GM21529 (cell line): Measurements from ENCODE around the gene TENM3.

Experiments used
- ATAC-seq: cut with Tn5 transposase; IDR thresholded peaks from one replicate; pipeline ENCODE4 v1.9.1; 2021; ENCODE audit not compliant: unreplicated experiment

Gene TENM3

DNA sequence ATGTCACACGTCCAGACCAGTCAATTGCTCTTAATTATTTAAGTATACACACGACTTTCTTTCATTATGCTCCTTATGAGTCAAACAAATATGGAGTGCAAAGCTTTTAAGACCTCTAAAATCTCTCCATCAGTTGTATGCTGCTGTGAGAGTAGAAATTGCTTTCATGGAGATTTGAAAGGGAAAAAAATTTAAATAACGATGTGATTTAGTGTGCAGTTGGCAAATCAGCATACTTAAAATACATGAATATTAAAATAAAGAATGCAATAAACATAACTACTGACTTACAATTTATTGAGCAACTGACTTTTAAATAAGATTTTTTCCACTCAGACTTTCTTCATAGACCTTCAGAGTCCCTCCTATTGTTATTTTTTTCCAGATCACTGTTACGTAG, 9.0 kb downstream of the TENM3 start:
- no peak for ATAC-seq

DNA sequence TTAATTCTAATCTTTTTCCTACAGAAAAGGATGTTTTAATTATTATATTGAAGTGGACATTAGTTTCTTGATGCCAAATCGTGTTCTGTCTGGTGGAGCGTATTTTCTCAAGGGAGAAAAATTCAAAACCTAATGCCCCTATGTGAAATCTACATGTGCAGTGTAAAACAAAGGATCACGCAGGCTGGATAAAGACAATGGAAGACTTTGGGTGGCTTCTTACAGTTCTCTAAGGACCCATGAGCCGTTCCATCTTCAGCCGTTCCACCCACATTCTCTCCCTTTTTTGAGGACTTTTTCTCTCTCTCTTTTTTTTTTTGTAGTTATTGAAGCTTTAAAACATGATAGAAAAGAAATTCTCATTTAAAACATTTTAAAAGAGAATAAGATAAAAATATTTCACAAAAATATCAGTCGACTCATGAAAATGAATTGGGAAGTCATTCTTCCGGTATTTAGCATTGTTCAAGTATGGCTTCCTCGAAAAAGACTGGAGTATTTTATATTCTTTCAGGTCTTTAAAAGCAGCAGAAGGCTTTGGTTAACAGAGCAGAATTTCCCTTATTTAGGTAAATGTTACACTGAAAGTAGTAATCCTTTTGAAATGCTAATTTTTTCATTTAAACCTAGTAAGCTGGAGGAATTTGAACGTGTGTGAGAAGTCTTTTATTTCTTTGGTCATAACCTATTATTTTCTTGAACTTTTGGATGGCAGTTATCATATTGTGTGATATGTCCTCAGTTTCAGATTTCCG, 11.0 kb downstream of the TENM3 start:
- no peak for ATAC-seq

DNA sequence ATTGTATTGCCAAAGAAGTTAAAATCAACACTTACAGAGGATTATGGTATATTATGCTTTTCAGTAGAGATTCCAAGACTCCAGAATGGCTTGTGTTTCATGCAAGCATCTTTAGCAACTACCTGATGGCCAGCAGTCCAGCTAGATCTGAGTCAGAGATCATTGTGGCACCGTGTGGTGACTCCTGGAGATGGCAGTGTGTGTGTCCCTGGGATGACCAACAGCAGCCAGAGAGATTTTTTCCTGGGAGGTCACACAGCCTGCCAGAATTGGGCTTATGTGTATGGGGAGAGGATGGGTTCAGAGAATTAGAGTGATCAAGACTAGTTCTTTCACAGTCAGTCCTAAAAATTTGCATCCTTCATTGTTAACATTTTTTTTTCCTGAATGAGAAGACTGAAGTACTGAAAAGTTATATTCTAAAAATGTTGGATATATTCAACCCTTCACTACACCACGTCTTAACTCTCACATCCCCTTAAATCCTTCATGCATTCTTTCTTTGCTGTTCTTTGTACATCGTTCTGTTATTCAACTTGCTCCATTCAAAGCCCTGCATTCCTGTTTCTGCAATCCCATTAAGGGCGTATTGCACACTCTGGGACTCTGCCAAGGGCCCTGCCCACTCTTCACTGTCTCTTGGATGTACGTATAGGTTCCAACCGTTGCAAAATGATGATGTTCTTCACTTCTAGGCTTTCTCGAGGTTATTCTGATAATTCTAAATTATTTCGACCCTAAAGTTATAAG, 12.4 kb downstream of the TENM3 start:
- ATAC-seq: no peak

DNA sequence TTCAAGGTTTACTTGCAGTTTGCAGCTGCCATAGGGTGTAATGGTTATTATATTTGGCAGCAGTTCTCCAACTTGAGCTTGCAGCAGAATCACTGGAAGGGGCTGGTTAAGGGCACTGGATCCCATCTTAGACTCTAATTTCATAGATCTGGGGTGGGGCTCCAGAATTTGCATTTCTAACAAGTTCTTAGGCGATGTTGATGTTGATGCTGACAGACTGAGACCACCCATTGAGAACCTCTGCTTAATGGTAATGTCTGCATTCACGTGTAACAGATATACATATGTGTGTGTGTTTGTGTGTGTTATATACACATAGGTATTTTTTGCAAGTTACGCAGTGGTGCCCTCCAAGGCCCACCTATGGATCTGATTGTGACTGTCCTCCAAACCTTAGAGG, 13.8 kb downstream of the TENM3 start:
- no peak for ATAC-seq

DNA sequence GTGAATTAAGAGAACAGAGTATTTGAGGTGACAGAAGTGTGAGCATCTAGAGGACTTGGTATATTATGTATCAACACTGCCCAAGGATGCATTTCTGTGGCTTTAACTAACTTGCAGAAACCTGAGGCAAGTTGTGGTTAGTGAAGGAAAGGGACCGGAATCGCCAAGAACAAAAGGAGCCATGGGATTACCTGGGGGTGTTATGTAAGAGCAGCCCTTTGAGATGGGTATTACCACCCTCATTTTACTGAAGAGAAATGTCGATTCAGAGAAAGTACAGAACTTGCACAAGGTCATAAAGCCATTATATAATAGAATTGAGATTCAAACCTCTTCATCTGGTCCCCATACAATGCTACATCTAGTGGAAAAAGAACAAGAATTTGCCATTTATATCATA, 14.3 kb downstream of the TENM3 start:
- ATAC-seq: no peak

DNA sequence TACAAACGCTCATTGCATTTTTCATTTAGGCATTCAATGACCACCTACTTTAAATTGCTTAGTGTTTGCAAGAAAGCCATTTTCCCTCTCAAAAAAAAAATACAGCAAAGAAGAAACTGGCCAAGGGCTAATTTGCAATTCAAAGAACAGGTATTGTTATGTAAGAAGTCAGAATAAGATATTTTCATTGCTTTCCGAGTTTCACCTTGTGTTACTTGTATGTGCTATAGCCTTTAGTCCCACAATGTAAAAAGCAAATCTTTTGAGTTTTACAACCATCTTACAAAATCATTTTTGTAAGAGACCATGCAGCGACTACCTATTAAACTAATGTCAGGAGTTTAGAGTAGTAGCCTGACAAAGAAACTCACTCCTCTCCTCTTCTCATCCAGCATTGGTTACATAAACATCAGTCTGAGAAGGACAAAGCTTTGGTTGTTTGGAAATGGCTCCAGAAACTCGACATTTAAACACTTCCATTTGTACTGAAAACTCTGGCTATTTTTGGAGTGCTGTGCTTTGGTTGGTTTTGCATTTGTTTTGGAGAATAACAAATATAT, 15.3 kb downstream of the TENM3 start:
- ATAC-seq: no peak

DNA sequence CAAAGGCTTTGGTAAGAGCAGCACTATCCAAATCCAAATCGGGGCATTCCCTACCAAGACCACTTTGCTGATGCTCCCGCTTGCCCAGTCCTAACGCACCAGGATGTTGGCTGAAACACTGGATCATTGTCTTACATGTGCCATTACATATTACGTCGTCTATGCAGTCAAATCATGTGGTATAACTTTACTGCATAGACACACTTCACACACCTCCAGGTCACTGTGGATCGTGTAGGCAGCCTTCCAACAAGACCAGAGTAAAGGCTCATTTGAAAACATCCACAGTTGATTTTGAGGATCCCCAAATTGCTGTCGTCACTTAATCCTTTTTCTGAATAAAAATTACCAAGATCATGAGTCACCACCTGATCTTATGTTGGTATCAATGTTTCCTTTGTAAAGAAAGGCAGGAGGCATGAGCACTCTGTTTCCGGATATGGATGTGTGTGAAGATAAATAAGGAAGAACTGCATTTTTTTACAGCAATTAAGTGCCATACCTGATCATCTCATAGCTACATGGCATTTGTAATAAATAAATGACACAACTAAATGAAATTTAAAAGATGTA, 18.5 kb downstream of the TENM3 start:
- ATAC-seq: no peak

DNA sequence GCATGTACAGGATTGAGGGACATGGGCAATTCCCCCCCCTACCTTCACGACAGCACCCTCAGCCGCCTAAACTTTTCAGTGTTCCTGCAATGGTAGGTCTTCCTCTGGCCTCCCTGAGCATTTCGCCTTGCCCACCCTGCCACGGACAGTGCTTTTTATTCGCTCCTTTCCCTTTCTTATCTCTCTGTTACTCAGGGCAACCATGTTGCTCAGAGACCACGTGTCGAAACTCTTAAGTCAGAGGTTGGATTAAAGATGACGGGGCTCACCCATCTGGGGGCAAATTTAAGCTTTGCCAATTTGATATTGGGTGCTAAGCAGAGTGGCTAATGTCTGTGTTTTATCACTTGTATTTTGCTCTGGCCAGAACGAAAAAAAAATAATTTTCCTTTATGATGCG, 20.4 kb downstream of the TENM3 start:
- no peak for ATAC-seq

DNA sequence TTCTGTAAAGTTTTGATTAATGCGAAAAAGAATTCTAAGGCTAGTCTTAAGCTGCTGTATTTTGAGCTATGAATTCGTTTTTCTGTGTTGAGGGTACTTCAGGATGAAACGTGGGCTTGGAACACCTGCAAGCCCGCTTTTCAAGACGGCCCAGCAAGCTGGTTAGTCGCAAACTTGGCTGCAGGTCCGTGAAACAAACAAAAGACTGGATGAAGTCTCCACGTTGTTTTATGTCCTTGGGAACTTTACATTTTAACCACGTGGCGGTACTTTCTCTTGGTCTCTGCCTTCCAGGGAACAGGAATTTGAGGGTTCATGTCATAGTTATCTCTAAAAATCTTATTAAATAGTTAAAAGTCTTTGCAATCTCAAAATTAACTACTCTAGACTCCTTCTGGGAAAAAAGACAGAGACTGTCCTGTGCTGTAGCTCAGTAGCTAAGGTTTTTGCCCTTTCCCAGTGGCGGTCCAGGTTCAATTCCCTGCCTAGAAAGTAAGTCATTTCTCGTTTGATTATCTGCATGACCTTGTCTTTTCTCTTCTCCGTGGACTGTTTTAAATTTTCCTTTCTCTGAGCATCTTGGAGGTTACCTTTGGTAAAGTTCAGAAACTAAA, 21.0 kb downstream of the TENM3 start:
- ATAC-seq: no peak

DNA sequence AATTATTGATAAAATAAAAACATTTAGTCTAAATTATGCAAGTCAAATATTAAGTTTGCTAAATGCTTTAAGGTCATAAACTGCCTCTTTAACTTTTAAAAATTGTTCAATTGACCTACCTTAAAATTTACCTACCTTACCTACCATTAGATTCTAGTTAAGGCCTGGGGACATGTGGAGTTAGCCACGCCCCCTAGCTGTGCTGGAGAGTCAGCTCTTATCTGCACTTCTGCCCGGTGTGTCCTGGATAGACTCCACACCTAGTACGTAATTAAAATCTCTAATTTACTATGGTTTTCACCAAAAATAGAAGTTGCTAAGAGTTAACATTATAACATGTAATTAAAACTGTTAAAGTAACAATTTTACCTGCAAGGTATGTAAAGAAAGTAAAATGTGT, 22.7 kb downstream of the TENM3 start:
- no peak for ATAC-seq

DNA sequence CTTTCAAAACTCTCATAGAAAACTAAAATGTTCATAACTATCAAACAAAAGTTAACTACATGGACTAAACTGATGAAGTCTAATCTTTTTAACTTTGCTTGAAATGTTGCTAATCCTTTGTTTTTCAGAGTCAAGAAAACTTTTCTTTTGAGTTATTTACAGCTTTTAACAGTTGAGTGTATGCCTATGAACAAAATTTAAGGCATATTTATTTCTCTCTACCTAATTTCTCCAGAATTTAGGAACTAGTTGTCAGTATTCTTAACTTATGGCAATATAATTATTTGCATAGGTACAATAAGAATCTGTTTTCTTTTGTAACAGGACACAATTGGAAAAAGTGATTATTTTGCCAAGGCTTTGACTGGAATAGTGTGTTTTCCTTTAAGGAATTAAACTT, 23.8 kb downstream of the TENM3 start:
- no peak for ATAC-seq

DNA sequence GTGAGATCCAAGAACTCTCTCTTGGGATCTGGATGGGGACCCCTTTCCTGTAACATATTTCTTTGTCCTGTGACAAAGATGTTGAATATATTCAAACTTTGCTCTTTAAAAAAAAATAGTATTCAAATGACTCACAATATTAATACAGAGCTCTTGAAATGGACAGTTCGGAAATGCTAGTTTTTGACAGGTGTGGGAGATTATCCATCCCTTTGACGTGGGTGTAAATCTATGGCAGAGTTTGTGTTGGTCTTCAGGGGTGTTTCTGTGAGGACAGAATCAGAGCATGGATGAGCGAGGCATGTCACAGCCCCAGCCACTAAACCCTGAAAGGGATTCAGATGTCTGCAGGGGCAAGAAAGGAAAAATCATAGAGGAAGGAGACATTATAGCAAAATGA, 25.8 kb downstream of the TENM3 start:
- no peak for ATAC-seq

DNA sequence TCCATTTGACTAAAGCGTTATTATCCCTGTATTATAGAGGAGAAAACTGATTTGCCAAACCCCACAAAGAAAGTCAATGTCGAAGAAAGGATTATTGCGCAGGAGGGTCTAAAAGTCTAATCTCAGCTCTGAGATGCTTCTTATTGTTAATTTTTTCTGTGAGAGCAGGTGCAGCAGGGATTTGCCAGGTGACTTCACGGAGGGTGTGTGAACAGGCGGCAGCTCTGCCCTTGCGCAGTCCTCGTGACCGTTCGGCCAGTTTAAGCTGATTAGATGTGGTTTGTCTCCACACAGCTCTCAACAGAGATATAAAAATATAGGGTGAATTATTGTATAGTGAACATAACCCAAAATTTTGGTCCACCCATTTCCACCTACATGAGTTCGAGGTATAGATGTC, 28.5 kb downstream of the TENM3 start:
- no peak for ATAC-seq

DNA sequence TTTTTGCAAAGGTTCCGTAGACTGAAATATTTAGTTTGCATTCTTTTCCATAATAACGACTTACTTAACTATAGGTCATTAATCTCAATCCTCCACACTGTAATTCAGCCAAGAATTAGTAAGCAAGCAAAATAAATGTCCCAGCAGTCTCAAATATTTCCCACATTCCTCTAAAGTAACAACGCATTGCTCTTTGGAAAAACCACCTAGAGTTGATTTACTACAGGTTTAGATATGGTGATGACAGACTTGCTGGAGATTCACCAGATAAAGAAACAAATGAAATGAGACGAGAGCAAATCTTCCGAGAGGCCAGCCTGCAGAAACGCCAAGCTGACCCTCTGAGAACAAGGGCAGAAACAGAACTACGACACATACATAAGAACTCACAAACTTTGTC, 28.9 kb downstream of the TENM3 start:
- ATAC-seq: no peak

DNA sequence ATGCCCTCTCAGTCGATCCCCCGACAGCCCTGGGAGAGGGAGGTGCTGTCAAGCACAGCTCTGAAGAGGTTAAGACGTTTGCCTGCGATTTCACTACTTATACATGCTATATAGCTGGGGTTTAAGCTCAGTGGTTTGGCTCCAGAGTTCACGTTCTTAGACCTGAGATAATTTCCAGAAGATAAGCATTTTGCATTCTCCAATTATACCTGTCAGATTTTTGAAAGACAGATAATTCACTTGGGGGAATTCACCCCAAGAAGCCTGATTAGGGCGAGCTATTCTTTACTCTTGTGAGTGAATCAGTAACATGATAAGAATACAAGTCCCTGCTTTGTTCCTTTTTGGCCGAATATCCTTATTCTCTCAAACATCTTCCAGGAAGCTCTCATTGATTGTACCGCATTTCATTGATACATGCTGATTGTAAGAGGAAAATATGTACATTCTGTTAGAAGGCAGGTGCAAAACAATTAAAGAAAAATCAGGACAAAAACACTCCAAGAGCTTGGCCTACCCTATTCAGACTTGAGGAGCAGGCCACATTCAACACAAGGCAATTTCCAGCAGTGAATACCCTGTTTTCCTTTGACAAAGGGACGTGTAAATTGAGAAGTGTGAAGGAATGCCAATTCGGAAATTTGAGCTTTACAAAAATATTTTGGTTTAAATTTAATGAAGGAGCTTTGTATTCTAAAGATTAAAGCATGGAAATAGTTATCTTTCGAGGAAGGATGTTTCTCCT, 30.2 kb downstream of the TENM3 start:
- ATAC-seq: no peak

DNA sequence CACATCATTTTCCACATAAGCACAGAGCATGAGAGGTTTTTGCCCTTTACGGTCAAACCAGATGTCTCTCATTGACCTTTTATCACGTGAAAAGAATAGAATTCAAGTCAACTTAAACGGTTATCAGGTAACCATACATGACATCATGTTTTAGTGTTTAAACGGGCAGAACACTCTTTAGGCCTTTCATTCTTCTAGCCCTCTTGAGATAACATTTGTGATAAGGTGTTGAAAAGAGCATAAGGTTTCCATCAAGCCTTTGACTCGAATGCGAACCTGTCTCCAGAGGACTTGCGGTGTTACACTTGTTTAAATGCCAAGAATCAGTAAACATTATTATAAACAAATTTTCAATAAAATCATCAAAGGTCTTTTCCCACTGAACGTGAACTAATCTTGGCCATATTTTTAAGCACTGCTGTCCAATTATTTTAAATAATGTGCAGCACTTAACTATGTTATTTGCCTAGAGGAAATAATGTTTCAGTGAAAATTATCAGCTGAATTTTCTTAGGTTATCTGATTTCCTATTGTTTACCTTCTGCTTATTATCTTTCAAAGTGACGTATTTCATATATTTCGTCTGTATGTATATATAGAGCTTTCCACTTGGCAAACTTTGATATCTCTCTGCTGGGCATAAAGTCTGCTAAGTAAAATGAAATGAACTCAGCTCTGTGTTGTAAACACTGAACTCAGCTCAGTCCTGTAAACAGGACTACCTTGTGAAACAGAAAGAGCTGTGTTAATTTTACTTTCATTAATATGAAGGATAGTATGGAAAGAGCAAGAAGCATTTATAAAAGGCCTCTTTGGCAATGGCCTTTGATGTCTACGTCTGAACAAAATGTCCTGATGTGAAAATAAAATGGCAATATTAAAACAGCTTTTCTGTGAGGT, 33.3 kb downstream of the TENM3 start:
- ATAC-seq: no peak

DNA sequence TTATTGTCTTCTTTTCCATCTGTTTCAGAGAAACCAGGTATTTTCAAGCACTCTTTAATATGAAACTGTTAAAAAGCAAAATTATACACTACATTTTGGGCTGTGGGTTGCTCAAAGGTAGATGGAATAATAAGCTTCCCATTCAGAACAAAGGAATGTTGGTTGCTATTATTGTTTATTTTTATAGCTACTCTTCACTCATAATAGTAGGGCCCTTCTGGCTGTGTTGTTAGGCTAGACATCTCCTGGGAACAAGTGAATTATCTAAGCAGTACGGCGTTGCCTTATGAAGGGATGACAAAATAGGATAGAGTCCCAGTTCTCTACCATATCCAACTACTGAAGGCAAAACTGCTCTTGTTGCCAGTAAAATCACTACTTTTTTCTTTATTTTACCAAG, 34.2 kb downstream of the TENM3 start:
- ATAC-seq: no peak

DNA sequence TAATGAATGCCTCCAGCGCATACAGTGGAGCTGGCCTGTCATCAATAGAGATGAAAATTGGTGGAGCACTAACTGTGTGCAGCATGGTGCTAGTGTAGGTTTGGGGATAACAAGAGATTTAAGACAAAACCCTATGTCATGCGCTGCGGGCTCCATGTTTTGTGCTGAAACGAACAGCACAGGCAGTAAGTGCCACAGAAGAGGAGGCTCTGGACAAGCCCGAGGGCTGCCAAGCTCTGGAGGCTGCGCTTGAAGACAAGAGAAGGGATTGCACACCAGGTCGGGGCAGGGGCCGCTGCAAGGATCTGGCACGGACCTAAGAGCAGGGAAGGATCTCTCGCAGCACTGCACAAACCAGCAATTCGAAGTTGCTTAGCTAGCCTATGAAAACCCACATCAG, 35.5 kb downstream of the TENM3 start:
- ATAC-seq: no peak

DNA sequence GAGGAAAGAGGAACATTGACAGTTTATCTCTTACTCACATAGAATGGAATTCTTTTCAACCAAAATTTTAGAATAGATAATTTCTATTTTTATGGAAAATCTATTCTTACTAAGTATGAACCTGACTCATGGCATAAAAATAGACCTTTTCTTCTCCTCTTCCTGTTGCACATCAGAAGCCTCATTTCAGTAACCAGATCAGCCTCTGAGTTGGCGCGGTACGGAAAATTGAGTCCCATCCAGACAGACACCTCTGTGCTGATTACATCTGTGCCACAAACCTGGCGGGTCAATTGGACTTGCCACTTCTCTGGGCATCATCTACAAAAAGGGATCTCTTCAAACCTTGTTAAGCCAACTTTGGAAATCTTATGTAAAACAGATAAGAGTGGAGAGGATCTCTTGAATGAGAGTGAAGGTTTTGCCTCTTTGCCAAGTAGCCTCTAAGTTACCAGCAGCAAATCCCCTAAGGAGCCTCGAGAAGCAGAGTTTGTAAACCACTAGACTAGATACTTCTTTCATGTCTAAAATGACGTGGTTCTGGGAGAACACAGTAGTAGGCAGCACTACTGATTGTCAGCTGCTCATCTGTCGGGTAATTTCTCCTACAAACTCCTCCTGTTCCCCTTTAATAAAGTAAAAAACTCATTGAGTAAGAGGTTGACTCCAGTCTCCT, 37.4 kb downstream of the TENM3 start:
- ATAC-seq: no peak
